Stromal cell of bone marrow (primary cell): ENCODE data around the gene UNC13B.
A peak's percentile ranks its signal among the peaks of the same experiment; 100 is the strongest.
"Not testable (repeated sequence)": the region's sequence is repeated elsewhere in the genome, so short reads cannot be mapped to it uniquely, and the experiment has no call there.

ENCODE experiments used
- DNase-seq: peaks from one replicate; pipeline ENCODE4 v3.0.0-alpha.2; 2012; ENCODE audit warnings: low read depth

The UNC13B gene

DNA sequence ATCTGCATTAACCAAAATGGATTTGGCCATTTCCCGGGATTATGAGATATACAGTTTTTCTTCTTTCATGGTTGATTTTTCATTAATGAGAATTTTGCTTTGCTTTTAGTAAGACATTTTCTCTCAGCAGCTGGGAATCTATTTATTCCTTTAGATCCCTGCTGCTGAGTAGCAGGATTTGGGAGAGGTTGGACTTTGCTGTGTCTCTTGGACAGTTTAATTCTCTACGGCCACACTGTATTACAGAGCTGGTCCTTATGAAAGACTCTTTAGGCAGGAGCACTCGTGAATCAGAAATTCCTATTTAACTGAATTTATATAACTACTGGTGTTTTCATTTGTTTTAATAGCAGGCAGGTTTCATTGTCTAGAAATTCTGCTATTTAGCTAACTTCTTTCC, 1.6 kb downstream of the UNC13B start:
- no peak for DNase-seq

DNA sequence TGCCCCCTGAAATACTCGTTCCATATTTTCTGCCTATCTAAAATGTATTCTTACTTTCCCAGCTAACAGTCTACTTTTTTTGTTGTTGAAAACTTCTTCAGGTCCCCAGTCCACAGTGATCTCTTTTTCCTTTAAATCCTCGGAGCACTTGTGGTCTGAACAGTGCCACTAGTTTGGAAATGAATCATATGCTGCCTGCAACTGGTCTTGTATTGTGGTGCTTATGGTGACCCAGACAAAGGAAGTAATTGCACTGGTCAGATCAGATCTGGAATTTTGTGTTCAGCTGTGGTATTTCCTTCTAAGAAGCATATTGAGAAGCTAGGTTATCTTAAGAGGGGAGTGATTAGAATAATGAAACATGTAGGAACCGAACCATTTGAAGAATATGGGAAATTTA, 2.9 kb downstream of the UNC13B start:
- peak; percentile 25 for DNase-seq

DNA sequence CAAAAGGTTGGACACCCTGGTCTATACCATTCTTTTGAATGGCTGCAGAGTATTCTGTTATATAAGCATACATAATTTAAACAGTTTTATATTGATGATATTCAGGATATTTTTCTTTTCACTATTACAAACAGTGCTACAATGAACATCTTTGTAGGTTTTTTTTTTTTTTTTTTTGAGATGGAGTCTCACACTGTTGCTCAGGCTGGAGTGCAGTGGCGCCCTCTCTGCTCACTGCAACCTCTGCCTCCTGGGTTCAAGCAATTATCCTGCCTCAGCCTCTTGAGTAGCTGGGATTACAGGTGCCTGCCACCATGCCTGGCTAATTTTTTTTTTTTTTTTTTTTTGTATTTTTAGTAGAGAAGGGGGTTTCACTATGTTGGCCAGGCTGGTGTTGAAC, 5.6 kb downstream of the UNC13B start:
- DNase-seq = not testable (repeated sequence)

DNA sequence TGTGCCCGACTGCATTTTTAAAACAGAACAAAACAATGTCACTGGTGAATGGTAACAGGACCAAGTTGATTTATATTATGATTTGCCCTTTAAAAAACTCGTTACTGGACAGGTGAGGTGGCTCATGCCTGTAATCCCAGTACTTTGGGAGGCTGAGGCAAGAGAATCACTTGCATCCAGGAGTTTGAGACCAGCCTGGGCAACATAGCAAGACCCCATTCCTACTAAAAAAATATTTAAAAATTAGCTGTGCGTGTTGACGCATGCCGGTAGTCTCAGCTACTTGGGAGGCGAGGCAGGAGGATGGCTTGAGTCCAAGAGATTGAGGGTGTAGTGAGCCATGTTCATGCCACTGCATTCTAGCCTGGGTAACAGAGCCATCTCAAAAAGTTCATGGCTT, 7.2 kb downstream of the UNC13B start:
- DNase-seq = no peak

DNA sequence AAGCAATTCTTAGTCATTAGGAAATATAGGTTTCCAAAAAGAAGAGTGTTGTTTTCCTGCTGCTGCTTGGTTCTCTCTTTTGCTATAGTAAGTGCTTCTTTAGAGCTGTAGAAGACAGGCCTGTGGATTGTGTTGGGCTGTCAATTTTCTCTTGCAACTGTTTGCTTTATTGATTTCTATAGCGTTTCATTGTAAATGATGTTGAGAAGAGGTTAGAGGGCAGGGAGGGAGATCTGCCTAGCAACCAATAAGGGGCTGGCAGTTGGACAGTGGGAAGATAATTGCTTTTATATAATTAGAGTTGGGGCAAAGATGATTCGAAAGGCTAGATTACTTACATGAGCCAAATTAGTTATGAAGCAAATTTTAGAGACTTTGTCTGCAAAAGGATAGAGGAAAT, 11.1 kb downstream of the UNC13B start:
- no peak for DNase-seq

DNA sequence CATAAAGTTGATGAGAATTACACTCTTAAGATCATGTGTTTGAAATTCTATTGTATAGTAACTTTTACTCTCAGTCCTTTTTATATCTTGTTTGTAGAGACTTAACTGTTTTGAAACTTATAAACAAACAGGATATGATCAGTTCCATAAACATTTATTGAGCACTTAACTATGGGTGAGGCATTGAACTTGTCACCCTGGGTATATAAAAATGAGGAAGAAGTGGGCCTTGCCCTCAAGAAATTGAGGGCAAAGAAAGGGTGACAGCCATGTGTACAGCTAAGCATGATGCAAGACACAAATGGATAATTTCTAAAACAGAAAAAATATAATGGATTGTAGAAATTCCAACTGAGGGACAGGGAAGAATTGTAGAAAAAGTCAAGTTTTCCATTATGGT, 15.7 kb downstream of the UNC13B start:
- DNase-seq = no peak

DNA sequence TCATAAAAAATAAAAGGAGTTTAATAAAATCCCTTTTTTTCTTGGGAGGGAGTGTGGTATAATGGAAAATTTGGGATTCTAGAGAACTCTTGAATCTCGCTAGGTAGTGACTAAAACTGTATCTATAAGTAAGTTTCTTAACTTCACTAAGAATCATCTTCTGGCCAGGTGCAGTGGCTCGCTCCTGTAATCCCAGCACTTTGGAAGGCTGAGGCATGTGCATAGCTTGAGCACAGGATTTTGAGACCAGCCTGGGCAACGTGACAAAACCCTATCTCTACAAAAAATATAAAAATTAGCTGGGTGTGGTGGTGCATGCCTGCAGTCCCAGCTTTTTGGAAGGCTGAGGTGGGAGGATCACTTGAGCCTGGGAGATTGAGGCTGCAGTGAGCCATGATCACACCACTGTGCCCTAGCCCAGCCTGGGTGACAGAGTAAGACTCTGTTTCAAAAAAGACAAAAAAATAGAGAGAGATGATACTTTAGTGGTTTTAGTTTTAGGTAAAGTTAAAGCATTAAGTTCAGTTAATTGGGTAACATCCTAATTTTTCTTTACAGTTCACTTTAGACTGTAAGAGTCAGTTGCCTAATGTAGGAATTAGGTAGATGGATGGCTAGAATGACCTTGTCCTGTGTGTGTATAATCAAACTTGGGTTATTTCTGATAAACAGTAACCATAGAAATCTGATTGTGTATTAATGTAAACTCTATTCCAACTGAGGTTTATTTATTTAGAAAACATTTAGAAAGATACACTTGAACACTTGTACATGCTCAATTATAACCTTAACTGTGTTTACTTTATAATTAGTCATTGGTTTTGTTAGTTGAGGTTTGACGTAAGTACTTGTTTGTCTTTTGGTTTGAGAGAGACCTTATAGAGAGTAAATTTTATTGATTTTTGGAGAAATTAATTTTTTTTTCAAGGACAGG, 17.8 kb downstream of the UNC13B start:
- DNase-seq = no peak

DNA sequence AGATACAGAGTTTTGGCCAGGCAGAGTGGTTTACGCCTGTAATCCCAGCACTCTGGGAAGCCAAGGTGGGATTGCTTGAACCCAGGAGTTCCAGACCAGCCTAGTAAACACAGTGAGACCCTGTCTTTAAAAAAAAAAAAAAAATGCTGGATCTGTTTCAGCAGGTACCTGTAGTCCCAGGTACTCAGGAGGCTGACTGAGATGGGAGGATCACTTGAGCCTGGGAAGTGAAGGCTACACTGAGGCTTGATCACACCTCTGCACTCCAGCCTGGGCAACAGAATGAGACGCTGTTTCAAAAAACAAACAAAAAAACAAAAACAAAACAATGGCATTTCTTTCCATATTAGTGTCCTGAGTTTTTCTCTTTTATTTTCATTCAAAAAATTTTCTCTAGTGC, 19.0 kb downstream of the UNC13B start:
- no peak for DNase-seq

DNA sequence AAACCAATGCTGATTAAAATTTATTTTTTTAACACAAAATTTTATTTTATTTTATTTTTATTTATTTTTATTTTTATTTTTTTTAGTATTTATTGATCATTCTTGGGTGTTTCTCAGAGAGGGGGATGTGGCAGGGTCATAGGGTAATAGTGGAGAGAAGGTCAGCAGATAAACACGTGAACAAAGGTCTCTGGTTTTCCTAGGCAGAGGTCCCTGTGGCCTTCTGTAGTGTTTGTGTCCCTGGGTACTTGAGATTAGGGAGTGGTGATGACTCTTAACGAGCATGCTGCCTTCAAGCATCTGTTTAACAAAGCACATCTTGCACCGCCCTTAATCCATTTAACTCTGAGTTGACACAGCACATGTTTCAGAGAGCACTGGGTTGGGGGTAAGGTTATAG, 20.6 kb downstream of the UNC13B start:
- DNase-seq = not testable (repeated sequence)

DNA sequence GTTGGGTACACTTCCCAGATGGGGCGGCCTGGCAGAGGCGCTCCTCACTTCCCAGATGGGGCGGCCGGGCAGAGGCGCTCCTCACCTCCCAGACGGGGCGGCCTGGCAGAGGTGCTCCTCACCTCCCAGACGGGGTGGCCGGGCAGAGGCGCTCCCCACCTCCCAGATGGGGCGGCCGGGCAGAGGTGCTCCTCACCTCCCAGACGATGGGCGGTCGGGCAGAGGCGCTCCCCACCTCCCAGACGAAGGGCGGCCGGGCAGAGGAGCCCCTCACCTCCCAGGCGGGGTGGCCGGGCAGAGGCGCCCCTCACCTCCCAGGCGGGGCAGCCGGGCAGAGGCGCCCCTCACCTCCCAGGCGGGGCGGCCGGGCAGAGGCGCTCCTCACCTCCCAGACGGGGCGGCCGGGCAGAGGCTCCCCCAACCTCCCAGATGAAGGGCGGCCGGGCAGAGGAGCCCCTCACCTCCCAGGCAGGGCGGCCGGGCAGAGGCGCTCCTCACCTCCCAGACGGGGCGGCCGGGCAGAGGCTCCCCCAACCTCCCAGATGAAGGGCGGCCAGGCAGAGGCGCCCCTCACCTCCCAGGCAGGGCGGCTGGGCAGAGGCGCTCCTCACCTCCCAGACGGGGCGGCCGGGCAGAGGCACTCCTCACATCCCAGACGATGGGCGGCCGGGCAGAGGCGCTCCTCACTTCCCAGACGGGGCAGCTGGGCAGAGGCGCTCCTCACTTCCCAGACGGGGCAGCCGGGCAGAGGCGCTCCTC, 21.4 kb downstream of the UNC13B start:
- DNase-seq = not testable (repeated sequence)

DNA sequence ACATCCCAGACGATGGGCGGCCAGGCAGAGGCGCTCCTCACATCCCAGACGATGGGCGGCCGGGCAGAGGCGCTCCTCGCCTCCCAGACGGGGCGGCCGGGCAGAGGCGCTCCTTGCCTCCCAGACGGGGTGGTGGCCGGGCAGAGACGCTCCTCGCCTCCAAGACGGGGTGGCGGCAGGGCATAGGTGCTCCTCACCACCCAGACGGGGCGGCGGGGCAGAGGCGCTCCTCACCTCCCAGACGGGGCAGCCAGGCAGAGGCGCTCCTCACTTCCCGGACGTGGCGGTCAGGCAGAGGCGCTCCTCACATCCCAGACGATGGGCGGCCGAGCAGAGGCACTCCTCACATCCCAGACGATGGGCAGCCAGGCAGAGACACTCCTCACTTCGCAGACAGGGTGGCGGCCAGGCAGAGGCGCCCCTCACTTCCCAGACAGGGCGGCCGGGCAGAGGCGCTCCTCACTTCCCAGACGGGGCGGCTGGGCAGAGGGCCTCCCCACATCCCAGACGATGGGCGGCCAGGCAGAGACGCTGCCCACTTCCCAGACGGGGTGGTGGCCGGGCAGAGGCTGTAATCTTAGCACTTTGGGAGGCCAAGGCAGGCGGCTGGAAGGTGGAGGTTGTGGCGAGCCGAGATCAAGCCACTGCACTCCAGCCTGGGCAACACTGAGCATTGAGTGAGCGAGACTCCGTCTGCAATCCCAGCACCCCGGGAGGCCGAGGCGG, 22.1 kb downstream of the UNC13B start:
- DNase-seq = not testable (repeated sequence)

DNA sequence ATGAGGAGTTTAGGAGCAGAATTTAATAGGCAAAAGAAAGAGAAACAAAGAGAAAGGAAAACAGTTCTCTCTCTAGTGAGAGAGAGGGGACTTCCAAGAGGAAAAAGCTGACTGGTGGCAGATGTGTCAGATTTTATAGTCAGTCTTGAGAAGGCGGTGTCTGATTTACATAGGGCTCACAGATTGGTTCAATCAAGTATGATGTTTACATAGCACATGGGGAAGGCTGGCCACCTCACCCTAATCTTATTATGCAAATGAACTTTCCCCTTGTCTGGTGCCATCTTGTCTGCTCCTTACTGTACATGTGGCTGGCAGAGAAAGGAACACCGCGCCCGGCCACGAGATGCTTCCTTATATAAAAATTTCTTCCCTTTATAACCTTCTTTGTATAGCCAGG, 24.7 kb downstream of the UNC13B start:
- no peak for DNase-seq

DNA sequence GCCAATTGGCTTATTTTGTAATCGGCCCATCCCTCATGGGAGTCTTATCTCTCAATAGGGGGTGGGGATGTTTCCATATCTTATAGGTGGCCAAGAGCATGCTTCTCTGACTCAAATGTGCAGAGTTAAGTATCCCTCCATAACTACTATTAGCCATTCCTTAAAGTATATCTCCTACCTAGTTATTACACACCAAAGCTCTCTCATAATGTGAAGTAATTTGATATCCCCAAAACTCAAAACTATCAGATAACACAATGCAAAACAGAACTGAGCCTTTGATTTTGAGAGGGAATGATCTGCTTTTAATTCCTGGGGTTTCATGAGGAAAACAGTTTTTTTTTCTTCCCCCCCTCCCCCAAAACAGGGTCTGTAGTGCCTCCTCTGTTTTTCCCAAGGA, 28.4 kb downstream of the UNC13B start:
- no peak for DNase-seq

DNA sequence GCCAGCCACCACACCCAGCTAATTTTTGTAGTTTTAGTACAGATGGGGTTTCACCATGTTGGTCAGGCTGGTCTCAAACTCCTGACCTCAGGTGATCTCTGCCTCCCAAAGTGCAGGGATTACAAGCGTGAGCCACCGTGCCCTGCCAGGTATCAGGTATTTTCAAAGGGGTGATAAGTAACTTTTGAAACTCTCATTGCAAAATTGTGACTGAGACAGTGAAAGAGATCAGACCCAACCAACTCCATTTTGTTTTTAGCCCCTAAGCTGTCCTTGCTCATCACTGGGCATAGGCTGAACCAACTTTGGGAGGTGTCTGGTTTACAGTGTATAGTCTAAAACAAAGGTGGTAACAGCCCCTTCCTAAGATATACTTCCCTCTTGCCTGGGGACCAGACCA, 29.3 kb downstream of the UNC13B start:
- no peak for DNase-seq

DNA sequence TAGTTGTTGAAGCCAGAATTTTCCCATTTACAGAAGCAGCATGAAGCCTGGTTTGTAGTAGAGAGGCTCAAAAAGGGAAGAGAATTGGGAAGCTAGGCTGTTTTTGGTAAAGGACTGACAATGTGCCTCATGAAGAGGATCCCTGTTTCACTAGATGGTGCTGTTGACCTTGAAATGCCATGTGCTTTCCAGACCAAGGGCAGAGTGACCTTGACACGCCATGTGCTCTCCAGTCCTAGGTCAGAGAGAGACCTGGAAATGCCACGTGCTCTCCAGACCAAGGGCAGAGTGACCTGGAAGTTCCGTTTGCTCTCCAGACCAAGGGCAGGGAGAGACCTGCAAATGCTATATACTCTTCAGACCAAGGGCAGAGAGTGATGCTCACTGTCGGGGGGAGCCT, 32.0 kb downstream of the UNC13B start:
- DNase-seq = no peak

DNA sequence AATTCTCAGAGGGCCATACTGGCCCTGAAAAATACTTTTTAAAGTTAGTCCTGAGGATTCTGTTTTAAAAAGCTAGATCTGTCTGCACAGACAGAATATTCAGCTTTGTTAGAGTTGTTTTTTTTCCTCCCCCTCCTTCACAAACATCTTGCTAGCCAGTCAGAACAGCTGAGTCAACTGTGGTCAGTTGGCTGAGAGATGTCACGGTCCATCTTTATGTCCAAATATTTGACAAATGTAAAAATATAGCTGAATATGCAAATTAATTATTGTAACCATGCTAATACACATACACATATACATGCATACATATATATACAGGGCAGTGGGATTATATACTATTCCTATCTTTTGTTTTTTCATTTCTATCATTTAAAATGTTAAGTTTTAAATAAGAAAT, 33.9 kb downstream of the UNC13B start:
- DNase-seq = peak; percentile 34

DNA sequence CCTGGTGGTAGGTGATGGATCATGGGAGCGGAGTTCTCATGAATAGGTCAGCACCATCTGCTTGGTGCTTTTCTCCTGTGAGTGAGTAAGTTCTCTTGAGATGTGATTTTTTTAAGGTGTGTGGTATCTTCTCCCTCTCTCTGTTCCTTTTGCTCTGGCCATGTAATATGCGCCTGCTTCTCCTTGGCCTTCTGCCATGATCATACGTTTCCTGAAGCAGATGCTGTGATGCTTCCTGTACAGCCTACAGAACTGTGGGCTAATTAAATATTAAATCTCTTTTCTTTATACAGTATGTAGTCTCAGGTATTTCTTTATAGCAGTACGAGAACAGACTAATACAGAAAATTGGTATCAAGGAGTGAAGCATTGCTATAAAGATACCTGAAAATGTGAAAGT, 36.4 kb downstream of the UNC13B start:
- DNase-seq = no peak

DNA sequence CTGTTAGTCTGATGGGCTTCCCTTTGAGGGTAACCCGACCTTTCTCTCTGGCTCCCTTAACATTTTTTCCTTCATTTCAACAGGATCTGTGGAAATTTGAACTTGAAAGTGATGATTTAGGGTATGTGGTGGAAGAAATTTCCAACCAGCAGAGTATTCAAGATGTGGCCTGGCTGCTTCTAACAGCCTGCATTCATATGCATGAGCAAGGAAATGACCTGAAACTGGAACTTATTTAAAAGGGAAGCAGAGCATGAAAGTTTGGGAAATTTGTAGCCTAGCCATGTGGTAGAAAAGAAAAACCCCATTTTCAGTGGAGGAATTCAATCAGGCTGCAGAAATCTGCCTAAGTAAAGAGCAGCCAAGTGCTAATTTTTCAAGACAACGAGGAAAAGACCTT, 41.7 kb downstream of the UNC13B start:
- no peak for DNase-seq

DNA sequence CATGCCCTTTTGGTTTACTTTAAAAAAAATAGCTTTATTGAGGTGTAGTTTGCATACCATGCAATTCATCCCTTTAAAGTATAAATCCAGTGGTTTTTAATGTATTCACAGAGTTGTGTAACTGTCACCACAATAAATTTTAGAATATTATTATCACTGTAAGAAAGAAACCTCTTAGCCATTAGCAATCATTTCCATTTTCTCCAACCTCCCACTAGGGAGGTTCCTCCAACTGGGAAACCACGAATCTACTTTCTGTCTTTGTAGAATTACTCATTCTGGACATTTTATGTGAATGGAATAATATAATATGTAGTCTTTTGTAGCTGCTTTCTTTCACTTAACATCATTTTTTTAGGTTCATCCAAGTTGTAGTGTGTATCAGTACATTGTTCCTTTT, 43.5 kb downstream of the UNC13B start:
- DNase-seq = no peak

DNA sequence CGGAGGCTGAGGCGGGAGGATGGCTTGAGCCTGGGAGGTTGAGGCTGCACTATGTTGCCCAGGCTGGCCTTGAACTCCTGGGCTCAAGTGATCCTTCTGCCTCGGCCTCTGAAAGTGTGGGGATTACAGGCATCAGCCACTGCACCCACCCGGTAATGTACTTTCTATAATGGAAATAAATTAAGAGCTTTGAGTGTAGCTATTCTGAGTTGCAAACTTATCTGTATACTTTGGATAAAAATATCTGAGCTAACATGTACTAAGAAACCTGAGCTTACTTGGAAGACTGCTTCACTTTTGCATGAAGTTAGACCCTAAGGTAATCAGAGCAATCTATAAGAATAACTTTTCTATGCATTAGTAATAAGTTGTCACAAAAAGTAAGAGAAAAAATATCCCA, 50.0 kb downstream of the UNC13B start:
- DNase-seq = no peak

DNA sequence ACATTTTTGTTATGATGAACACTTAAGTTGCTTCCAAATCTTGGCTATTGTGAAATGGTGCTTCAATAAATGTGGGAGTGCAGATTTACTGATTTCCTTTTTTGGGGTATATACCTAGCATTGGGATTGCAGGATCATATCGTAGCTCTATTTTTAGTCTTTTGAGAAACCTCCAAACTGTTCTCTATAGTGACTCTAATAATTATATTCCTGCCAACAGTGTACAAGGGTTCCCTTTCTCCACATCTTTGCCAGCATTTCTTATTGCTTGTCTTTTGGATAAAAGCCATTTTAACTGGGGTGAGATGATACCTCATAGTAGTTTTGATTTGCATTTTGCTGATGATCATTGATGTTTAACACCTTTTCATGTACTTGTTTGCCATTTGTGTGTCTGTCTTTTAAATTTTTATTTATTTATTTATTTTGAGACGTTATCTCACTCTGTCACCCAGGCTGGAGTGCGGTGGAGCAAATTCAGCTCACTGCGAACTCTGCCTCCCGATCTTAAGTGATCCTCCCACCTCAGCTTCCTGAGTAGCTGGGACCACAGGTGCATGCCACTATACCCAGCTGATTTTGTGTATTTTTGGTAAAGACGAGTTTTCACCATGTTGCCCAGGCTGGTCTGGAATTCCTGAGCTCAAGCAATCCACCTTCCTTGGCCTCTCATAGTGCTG, 59.0 kb downstream of the UNC13B start:
- DNase-seq = no peak

DNA sequence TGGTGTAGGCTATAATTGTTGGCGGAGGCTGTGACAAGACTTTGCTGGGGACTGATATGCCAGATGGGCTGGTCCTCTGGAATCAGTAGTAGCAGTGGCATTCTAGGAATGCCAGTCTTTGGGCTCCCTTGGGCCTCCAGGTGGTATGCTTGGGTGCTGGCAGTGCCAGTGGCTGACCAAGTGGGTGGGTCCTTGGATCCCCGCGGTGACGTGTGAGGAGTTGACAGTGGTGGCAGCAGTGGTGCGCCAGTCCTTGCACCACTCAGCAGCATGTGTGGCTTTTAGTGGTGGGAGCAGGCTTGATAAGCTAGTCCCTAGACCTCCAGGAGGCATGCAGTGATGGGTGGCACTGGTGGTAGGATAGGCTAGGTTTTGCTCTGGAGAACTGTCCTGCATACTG, 63.9 kb downstream of the UNC13B start:
- no peak for DNase-seq
